HuH-7 (cell line): Measurements from ENCODE around the gene RNF38.
"Not testable (repeated sequence)": the region's sequence is repeated elsewhere in the genome, so short reads cannot be mapped to it uniquely, and the experiment has no call there.

Source experiments
- DNase-seq: peaks from one replicate; pipeline ENCODE4 v3.0.0; 2011; ENCODE audit warnings: low spot score

Gene RNF38

DNA sequence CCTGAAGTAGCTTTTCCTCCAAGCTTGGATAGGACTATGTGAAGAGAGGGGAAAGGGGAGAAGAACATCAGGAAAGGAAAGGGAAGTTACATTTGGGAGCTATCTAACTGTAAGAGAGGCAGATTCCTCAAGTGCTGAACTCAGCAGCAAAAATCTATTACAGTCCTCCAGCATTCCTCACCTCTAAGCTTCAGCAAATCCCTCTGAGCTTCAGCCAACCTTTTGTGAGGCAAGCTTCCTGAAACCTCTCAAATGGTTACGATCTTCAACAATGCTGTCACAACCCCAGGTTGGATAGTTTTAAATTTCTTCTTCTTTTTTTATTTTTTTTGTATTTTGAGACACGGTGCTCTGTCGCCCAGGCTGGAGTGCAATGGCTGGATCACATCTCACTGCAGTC is 2.5 kb upstream of the RNF38 start:
- no peak for DNase-seq

DNA sequence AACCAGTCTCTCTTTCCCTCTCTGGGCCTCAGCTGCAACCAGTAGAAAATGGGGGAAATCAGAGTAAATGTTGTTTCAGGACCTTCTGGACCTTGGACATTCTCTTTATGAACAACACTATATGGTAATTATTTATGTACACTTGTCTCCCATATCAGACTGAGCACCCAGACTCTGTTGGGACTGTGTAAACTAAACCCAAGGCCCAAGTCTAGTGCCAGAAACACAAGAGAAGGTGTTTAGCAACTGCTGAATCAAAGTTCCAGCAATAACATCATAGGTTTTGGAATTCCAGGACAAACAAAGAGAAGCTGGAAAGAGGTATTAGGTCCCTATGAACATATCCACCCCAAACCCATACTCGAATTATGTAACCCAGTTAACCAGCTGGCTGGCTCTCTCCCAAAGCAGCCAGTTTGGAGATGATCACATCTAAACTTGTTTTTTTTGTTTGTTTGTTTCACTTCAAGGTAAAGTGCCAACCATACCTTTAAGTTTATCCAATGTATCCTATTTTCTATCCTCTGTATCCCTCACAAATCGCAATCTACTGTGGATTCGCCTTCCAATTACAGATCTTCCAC is 1.9 kb upstream of the RNF38 start:
- no peak for DNase-seq

DNA sequence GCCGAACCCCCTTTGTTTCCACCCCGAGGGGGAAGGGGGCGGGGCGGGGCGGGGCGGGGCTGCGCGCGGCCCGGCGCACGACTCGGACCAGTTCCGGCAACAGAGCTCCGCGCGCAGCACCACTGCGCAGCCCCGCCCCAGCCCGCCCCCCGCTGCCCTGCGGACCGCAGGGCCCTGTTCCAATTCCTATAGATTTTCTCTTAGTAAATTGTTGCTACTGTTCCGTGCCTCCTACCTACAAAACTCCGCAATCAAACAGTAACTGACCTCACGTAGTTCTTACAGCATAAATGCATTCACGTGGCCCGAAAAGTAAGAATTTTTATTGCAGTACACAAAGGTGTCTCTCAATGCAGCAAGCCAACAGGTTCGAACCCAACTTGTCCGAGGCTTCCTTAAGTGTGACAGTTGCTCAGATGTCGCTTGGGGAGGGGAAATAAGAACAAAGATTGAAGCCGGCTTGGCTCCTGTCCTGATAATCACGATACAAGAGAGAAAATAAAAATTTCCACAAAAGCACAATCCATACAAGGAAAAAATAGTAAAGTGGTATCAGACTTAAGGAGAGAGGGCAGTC is 1.2 kb upstream of the RNF38 start:
- DNase-seq: peak; percentile 96

DNA sequence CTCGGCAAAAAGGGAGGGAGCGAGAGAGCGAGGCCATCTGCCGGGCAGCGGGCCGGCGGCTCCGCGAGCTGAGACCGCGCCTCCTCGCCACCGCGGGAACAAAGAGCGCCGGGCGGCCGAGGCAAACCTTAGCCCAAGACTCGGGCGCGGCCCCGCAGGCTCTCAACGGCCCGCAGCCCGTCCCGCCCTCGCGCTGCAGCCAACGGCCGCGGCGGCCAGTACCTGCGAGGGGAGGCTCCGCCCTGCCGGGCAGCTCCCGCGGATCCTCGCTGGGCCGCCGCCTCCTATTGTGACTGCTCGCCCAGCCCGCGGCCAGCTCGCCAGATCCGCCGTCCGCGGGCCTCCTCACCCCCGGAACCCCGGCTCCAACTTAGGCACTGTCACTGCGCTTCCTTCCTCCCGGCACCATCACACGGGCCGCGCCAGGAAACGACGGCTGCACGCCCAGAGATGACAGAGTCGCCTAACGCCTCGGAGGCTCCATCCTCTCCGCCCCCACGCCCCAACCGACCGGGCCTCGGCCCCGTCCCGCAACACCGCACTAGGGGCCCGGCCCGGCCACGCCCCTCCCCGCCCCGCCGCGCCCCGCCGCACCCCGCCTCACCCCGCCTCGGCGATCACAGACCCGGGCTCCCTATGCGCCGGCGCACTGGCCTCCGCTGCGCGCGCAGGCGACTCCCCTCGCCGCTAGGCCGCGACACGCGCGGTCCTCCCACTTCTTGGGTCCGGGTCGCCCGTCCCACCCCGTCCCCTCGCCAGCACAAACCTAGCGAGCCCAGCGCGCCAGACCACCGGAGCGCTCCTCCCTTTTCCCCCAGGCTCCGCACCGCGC is 479 bp upstream of the RNF38 start:
- DNase-seq: peak; percentile 99

DNA sequence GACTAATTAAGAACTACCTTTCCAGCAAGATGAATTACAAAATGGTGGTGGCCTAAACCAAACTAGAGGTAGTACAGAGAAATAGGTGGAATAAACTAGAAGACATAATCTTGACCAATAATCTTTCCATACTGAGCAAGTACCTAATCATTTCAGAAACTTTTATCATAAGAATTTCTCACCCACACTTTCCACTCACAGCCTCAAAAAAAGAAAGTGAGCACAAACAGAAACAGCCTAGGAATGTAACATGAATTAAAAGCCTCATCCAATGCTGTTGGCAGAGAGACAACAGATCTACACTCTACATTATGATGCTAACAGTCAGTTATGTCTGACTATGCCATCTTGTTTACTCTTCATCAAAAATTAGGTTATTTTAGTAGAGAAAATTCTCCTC is 1.3 kb downstream of the RNF38 start:
- DNase-seq: no peak

DNA sequence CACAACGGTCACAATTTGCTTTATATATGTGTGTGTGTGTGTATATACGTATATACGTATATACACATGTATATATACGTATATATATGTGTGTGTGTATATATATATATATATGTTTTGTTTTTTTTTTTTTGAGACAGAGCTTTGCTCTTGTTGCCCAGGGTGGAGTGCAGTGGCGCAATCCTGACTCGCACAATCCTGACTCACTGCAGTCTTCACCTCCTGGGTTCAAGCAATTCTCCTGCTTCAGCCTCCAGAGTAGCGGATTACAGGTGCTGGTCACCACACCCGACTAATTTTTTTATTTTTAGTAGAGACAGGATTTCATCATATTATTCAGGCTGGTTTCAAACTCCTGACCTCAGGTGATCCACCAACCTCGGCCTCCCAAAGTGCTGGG is 3.1 kb downstream of the RNF38 start:
- DNase-seq: no peak

DNA sequence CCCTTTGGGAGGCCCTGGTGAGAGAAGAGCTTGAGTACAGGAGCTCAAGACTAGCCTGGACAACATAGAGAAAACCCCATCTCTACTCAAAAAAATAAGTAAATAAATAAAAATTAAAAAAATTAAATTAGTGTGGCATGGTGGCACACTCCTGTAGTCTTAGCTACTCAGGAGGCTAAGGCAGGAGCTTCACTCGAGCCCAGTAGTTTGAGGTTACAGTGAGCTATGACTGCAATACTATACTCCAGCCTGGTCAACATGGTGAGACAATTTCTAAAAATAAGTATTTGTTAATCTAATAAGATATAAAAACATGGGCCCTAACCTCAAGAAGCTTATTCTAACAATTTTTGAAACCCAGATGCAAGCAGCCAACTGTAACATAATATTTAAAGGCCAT is 7.6 kb downstream of the RNF38 start:
- no peak for DNase-seq

DNA sequence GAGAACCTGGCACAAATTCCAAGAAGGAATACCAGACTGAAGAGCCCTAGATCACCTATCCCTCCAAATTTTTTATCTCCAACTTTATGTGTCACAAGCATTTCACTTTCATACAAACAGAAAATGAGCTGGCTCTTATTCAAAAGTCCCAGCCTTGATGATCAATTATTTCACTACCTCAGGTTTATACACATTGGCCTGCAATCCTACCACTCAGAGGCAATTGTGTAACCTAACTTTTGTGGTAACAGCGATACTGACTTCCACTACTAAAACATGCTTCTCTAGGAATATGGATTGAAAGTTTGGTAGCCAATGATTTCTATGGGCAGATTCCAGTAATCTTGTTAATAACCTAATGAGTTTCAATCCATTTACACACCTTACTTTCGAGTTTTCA is 10.5 kb downstream of the RNF38 start:
- no peak for DNase-seq

DNA sequence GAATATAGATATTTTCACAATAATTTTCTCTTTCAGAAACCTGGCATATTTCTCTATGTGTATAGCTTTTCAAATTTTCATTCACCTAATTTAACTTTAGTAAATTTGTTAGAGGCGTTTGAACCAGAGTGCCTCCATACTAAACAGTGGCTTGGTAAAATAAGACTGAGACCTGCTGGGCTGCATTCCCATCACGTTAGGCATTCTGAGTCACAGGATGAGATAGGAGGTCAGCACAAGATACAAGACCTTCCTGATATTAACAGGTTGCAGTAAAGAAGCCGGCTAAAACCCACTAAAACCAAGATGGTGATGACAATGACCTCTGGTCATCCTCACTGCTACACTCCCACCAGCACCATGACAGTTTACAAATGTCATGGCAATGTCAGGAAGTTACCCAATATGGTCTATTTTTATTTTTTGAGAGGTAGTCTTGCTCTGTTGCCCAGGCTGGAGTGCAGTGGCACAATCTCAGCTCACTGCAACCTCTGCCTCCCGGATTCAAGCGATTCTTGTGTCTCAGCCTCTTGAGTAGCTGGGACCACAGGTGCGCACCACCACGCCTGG is 13.6 kb downstream of the RNF38 start:
- DNase-seq: not testable (repeated sequence)

DNA sequence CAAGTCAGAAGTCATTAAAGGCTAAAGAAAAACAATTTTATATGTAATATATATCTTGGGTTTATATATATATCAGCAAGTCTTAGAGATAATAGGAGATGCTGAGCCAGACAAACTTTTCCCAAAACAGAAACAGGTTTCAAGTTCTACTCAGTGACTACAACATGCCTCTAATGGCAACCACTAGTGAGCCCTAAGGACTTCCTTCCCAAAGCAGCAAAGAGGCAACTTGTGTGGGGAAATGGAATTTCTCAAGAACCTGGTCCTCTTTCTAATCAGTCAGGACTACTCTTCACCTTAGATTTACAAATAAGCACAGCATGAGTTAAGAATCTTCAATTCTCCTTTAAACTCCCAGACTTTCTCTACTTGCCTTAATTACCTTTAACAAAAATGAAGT is 17.6 kb downstream of the RNF38 start:
- DNase-seq: no peak

DNA sequence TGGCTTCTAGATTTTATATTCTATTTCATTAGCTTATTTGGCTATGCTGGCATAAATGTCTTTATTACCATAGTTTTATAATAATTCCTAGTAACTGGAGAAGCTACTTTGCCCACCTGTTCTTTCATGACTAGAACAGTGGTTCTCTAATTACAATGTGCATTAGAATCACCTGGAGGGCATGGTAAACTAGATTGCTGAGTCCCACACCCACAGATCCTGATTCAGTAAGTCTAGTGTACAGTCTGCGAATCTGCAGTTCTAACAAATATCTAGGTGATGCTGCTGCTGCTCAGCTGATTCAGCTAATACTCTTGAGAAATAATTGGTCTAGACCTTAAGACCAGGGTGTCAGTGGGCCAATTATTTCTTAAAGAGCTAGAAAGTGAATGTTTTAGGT is 35.5 kb downstream of the RNF38 start:
- DNase-seq: no peak

DNA sequence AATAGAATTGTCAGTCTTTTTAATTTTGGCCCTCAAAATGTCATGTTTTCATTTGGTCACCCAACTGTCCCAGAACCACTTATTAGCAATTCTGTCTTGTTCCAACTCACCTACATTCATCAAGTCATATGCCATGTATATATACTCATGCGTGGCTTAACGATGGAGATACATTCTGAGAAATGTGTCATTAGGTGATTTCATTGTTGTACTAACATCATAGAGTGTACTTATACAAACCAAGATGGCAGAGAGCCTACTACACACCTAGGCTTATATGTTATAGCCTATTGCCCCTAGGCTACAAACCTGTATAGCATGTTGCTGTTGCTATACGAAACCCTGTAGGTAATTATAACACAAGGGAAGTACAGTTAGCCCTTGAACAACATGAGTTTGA is 36.6 kb downstream of the RNF38 start:
- no peak for DNase-seq

DNA sequence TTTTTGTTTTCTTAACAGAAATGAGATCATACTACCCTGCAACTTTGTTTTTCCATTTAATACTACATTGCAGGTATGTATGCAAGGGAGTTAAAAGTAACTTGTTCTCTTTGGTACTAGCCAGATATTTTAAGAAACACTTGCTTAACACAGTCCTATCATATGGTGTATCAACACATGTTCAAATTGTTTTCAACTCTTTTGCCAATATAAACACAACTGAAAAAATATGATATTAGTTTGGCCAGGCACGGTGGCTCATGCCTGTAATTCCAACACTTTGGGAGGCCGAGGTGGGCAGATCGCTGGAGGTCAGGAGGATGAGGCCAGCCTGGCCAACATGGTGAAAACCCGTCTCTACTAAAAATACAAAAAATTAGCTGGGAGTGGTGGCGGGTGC is 41.6 kb downstream of the RNF38 start:
- DNase-seq: no peak

DNA sequence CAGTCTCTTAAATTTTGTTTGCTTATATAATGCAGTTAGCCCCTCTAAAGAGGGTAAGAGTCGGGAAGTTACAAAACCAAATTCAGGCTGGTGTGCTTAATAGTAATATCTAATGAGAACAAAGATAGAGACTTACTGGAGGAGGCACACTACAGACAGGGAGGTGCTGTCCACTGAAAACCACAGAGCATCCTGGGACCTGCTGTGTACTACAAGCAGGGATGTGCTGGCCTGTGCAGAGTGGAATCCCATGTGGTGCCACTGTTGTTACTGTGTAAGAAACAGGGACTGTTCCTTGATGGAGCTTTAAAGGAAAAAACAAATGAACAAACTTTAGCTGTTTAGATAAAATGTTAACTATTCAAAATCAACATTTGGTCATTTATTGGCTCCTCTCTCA is 42.4 kb downstream of the RNF38 start:
- DNase-seq: no peak

DNA sequence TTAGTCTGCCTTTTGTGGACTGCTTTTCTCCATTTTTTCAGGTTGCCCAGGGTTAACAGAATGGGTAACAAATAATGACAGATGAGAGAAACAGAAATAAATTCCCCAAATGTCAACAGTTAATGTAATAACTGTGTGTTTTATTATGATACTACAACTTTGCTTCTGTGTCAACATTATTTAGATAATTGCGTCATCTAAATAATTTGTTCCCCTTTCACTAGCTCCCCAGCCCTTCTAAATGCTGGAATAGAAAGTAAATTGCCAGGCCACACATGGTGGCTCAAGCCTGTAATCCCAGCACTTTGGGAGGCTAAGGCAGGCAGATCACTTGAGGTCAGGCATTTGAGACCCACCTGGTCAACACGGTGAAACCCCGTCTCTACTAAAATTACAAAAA is 53.5 kb downstream of the RNF38 start:
- DNase-seq: no peak

DNA sequence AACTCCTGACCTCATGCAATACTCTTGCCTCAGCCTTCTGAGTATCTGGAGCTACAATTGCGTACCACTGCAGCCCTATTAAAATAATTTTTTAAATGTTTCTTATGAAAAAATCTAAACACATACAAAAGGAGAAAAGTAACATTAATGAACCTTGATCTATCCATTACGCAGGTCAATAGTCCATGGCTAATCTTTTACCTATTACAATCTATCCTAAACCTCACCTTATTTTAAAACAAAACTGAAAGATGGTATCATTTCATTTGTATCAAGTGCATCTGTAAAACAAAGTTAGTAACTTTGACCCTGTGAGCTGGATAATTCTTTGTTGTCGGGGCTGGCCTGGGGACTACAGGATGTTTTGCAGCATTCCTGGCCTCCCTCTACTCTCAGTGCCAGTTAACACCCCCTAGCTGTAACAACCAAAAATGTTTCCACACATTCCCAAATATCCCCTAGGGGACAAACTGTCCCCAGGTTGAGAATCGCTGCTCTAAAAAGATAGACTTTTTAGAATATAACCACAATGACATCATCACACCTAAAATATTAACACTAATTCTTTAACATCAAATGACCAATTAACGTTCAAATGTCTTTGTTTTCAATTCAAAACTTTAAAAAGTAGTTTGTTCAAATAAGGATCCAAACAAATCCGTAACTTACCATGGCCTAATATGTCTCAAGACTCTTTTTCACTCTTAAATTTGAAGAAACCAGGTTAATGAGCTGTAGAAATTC is 54.8 kb downstream of the RNF38 start:
- peak; percentile 28 for DNase-seq

DNA sequence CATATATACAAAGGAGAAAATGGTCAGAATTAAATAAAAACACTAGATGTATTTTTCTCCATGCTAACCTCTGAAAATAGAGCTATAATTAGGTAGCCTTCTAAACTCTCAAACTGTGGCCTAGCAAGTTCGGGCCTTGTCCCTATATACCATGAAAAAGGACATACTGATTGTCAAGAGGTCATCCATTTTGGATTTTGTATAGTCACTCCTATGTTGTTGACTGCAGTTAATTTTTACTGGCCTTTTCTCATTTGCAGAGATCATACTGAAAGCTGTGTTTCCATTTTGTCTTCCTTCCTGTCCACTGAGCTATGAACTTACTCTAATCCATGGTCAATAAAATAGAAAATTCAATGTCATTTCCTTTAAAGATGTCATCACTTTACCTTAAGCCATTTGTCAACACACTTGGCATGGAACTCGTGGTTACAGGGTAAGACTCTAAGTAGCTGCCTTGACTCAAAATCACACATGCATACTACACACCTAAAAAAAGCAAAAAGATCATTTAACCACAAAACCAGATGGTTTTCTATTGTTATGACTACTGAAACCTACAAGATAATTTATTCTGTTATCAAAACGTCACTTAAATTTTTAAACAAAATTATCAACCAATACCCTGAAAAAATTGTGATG is 58.0 kb downstream of the RNF38 start:
- DNase-seq: no peak

DNA sequence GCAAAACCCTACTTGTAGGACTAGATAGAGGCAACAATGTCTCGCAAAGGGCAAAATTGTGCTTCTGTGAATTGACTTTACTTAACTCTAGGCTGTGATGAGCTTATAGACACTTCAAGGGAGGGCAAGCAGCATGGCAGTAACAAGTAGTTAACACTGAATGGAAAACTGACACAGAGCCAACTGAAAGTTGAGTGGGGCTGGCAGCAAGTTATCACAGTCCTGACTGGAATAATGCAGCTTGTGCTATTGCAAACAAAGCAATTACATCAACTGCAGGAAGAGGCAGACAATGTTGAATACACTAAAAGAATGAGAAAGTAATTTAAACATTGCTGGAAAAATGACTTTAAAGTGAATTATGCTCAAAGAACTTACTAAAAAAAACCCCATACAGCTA is 62.2 kb downstream of the RNF38 start:
- DNase-seq: no peak

DNA sequence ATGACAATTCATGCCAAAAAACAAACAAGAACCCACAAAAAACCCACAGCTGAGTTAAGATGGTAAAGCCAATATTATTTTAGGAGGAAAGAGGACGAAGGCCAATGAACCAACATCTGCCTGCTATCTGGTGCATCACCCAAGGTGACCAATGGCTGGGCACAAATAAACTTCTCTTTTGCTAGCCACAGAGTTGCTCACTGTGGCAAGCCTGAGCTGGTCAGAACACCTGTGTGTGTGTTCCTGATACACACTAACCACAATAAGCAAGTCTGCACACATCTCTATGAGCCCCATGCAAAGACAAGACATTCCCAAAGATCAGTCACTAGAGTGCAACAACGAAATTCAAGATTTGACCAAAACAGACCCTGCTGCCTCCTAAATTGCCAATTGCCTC is 63.1 kb downstream of the RNF38 start:
- no peak for DNase-seq

DNA sequence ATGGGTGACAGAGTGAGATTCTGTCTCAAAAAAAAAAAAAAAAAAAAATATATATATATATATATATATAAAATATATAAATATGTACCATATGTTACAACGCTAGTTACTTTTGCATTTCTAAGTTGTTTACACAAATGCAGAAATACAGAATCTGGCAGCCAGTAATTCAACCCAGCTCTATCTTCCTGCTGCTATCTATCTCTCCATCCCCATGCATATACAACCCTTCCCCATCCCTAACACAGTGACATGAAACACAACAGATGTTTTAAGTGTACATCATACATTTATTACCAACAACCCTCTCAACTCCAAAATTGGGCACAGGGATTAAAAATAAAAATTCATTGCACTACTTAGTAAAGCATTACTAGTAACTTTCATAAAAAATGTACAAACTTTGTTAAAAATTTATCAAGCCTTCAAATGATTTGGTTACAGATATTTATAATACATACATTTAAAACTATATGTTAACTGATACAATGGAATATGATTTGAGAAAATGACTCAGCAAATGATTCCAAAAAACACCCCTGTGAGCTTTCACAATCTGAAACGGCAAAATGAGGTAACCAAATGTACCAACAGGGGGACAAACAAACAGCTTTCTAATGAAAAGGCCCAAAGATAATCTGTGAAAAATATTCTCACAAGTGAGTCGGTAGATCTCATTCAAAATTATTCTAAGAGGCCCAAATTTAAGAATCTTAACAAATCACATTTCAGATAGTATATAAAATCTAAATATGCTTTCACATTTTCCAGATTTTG is 63.8 kb downstream of the RNF38 start:
- DNase-seq: no peak

DNA sequence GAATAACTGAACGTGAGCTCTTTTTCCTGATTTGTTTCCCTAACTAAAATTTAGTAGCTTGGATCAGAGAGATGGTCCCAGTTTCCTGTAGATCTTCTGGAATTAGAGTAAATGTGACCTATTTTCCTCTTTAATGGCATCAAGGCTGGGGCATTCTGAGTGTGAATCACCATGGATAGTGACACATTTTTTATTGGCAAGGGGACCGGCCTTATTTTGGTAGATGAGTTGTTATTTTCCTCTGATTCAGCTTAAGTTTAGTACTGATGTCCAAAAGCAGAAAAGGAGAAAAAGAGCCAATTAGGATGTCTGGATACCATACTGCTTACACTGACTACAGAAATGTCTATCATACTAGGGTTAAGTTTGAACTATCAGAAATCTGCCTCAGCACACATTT is 68.1 kb downstream of the RNF38 start:
- no peak for DNase-seq
